Measurements from ENCODE around the gene PTPRE.

DNA sequence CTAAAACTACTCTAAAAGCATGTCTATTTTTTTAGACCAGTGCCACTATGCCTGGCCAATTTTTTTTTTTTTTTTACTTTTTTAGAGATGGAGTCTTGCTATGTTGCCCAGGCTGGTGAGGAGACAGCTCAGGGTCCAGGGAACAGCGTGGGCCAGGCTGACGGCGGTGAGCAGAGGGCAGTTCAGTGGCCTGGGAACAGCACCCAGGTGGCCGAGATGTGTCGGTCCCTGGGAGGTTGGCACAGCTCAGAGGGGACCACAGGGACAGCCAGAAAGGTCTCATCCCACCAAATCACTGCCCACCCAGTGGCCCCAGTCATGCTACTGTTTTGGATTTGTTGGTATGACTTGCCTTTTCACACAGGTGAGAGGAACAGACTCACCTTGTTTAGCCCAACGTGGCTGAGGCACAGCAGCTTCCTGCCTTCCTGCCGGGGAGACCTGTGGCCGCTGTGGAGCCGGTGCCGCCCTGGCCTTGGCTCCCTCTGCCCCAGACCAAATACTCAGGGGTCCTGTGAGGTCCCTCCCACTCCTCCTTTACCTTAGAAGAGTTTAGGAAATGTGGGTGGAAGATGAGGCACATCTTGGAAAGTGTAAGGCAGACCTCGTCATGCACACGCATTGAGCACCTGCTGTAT, 109.6 kb downstream of the PTPRE start:
- TF ChIP-seq POLR2A (IDR thresholded peaks at IDR 0.05; ENCODE audit: extremely low read depth, insufficient read length) (no peak), MYC (IDR thresholded peaks at IDR 0.05; ENCODE audit: low read depth, low read length) (no peak)
- TF ChIP-seq, protein P1, sequence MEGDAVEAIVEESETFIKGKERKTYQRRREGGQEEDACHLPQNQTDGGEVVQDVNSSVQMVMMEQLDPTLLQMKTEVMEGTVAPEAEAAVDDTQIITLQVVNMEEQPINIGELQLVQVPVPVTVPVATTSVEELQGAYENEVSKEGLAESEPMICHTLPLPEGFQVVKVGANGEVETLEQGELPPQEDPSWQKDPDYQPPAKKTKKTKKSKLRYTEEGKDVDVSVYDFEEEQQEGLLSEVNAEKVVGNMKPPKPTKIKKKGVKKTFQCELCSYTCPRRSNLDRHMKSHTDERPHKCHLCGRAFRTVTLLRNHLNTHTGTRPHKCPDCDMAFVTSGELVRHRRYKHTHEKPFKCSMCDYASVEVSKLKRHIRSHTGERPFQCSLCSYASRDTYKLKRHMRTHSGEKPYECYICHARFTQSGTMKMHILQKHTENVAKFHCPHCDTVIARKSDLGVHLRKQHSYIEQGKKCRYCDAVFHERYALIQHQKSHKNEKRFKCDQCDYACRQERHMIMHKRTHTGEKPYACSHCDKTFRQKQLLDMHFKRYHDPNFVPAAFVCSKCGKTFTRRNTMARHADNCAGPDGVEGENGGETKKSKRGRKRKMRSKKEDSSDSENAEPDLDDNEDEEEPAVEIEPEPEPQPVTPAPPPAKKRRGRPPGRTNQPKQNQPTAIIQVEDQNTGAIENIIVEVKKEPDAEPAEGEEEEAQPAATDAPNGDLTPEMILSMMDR (IDR thresholded peaks at IDR 0.05; ENCODE audit: low read depth, low read length) = no peak
